Measurements from ENCODE around the gene BCAN.

DNA sequence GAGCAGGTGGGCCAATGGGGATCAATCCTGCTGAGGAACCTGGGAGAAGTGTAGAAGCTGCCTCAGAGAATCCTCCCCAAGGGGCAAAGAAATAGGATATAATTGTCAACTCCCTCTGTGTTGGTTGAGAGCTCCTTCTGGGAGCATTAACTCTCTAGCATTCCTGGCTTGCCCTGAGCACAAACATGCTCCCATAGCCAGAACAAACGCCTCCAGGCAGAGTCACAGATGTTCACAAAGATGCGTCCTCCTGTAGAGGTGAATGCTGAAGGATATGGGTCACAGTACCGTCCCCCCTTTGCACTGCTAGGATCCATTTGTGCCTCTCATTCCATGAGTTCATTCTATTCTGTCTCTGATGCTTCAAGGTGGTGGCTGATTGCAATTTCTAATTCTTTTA lies 9.6 kb upstream of the BCAN start:
- TF ChIP-seq, protein P1, sequence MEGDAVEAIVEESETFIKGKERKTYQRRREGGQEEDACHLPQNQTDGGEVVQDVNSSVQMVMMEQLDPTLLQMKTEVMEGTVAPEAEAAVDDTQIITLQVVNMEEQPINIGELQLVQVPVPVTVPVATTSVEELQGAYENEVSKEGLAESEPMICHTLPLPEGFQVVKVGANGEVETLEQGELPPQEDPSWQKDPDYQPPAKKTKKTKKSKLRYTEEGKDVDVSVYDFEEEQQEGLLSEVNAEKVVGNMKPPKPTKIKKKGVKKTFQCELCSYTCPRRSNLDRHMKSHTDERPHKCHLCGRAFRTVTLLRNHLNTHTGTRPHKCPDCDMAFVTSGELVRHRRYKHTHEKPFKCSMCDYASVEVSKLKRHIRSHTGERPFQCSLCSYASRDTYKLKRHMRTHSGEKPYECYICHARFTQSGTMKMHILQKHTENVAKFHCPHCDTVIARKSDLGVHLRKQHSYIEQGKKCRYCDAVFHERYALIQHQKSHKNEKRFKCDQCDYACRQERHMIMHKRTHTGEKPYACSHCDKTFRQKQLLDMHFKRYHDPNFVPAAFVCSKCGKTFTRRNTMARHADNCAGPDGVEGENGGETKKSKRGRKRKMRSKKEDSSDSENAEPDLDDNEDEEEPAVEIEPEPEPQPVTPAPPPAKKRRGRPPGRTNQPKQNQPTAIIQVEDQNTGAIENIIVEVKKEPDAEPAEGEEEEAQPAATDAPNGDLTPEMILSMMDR (IDR thresholded peaks at IDR 0.05), result no peak
- TF ChIP-seq CEBPB (IDR thresholded peaks at IDR 0.05), result no peak
- TF ChIP-seq KDM1A (IDR thresholded peaks at IDR 0.05; ENCODE audit: low read depth), result no peak
- no peak for TF ChIP-seq EHF (CRISPR knock-in tag; IDR thresholded peaks at IDR 0.05)
- no peak for TF ChIP-seq MAFK (IDR thresholded peaks at IDR 0.05; ENCODE audit: partially characterized antibody)
- TF ChIP-seq, protein P2, sequence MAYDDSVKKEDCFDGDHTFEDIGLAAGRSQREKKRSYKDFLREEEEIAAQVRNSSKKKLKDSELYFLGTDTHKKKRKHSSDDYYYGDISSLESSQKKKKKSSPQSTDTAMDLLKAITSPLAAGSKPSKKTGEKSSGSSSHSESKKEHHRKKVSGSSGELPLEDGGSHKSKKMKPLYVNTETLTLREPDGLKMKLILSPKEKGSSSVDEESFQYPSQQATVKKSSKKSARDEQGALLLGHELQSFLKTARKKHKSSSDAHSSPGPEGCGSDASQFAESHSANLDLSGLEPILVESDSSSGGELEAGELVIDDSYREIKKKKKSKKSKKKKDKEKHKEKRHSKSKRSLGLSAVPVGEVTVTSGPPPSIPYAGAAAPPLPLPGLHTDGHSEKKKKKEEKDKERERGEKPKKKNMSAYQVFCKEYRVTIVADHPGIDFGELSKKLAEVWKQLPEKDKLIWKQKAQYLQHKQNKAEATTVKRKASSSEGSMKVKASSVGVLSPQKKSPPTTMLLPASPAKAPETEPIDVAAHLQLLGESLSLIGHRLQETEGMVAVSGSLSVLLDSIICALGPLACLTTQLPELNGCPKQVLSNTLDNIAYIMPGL (CRISPR knock-in tag; IDR thresholded peaks at IDR 0.05; ENCODE audit: borderline replicate concordance), result no peak
- TF ChIP-seq, protein P3, sequence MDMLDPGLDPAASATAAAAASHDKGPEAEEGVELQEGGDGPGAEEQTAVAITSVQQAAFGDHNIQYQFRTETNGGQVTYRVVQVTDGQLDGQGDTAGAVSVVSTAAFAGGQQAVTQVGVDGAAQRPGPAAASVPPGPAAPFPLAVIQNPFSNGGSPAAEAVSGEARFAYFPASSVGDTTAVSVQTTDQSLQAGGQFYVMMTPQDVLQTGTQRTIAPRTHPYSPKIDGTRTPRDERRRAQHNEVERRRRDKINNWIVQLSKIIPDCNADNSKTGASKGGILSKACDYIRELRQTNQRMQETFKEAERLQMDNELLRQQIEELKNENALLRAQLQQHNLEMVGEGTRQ (IDR thresholded peaks at IDR 0.05), result no peak
- no peak for TF ChIP-seq BHLHE40 (IDR thresholded peaks at IDR 0.05; ENCODE audit: low read depth, low read length)
- TF ChIP-seq EP300 (IDR thresholded peaks at IDR 0.05), result no peak

Measured in A549 (cell line).